ENCODE data around the gene CDKN2AIPNL. TPM values are rescaled to one million over a fixed set of nuclear protein-coding genes. Genes with fewer than 3 reads are reported as not detected.
A peak's percentile ranks its signal among the peaks of the same experiment; 100 is the strongest.

CDKN2AIPNL gene
- 24.5 TPM for total RNA-seq
- 24.1 TPM for polyA plus RNA-seq

GRCh38 chr5:134411546-134412266, at the start of gene CDKN2AIPNL:
Gene CDKN2AIPNL (minus strand): TSS chr5:134411881. CDS start chr5:134411854, 27 bp downstream.
- Histone ChIP-seq H3K4me1 (ENCODE audit: insufficient read depth) (no peaks in the 10 kb centered on the region), H3K4me3 (ENCODE audit: low read depth, low read length) (peak within 1 kb of the TSS; percentile 73), H3K27ac (ENCODE audit: low read depth) (peak within 1 kb of the TSS; percentile 53), H3K36me3 (ENCODE audit: insufficient read depth) (no peaks in the 10 kb centered on the region)
- WGBS = under 1% methylated on average over 61 of the region's 61 CpGs
- peak; percentile 36 for DNase-seq (ENCODE audit: extremely low spot score)

GRCh38 chr5:134460551-134460950, 48.9 kb upstream of the CDKN2AIPNL start:
- Histone ChIP-seq H3K27ac (ENCODE audit: low read depth) (no peak overlapping the region), H3K4me3 (ENCODE audit: low read depth, low read length) (no peak overlapping the region), H3K36me3 (ENCODE audit: insufficient read depth) (no peaks in the 10 kb centered on the region), H3K4me1 (ENCODE audit: insufficient read depth) (no peaks in the 10 kb centered on the region)
- no peak for DNase-seq (ENCODE audit: extremely low spot score)
- 88% methylated on average over 8 of the region's 8 CpGs for WGBS

GRCh38 chr5:134459491-134459890, 47.8 kb upstream of the CDKN2AIPNL start:
- WGBS = 97% methylated on average over 1 of the region's 1 CpG
- Histone ChIP-seq H3K36me3 (ENCODE audit: insufficient read depth) (no peaks in the 10 kb centered on the region), H3K4me3 (ENCODE audit: low read depth, low read length) (no peak overlapping the region), H3K4me1 (ENCODE audit: insufficient read depth) (no peaks in the 10 kb centered on the region), H3K27ac (ENCODE audit: low read depth) (no peak overlapping the region)
- DNase-seq (ENCODE audit: extremely low spot score) = no peak

GRCh38 chr5:134459010-134459403, 47.3 kb upstream of the CDKN2AIPNL start:
- Histone ChIP-seq H3K4me3 (ENCODE audit: low read depth, low read length) (no peak overlapping the region), H3K36me3 (ENCODE audit: insufficient read depth) (no peaks in the 10 kb centered on the region), H3K4me1 (ENCODE audit: insufficient read depth) (no peaks in the 10 kb centered on the region), H3K27ac (ENCODE audit: low read depth) (no peak overlapping the region)
- DNase-seq (ENCODE audit: extremely low spot score) = no peak
- WGBS = 89% methylated on average over 8 of the region's 8 CpGs

- DNase-seq (ENCODE audit: extremely low spot score) = no peak
- Histone ChIP-seq H3K27ac (ENCODE audit: low read depth) (no peak overlapping the region), H3K36me3 (ENCODE audit: insufficient read depth) (no peaks in the 10 kb centered on the region), H3K4me3 (ENCODE audit: low read depth, low read length) (no peak overlapping the region), H3K4me1 (ENCODE audit: insufficient read depth) (no peaks in the 10 kb centered on the region)
- 53% methylated on average over 10 of the region's 10 CpGs for WGBS
Observed at GRCh38 chr5:134458234-134459009, 46.7 kb upstream of the CDKN2AIPNL start.

- Histone ChIP-seq H3K27ac (ENCODE audit: low read depth) (no peak overlapping the region), H3K36me3 (ENCODE audit: insufficient read depth) (no peaks in the 10 kb centered on the region), H3K4me1 (ENCODE audit: insufficient read depth) (no peaks in the 10 kb centered on the region), H3K4me3 (ENCODE audit: low read depth, low read length) (no peak overlapping the region)
- WGBS = 95% methylated on average over 3 of the region's 3 CpGs
- DNase-seq (ENCODE audit: extremely low spot score) = no peak
Observed at GRCh38 chr5:134457801-134458200, 46.1 kb upstream of the CDKN2AIPNL start.

- Histone ChIP-seq H3K27ac (ENCODE audit: low read depth) (no peak overlapping the region), H3K4me3 (ENCODE audit: low read depth, low read length) (no peak overlapping the region), H3K36me3 (ENCODE audit: insufficient read depth) (no peaks in the 10 kb centered on the region), H3K4me1 (ENCODE audit: insufficient read depth) (no peaks in the 10 kb centered on the region)
- WGBS = 78% methylated on average over 4 of the region's 4 CpGs
- no peak for DNase-seq (ENCODE audit: extremely low spot score)
Observed at GRCh38 chr5:134456825-134457224, 45.1 kb upstream of the CDKN2AIPNL start.

GRCh38 chr5:134455466-134455865, 43.8 kb upstream of the CDKN2AIPNL start:
- no peak for DNase-seq (ENCODE audit: extremely low spot score)
- Histone ChIP-seq H3K4me3 (ENCODE audit: low read depth, low read length) (no peak overlapping the region), H3K4me1 (ENCODE audit: insufficient read depth) (no peaks in the 10 kb centered on the region)

GRCh38 chr5:134453016-134453415, 41.3 kb upstream of the CDKN2AIPNL start:
- WGBS = 86% methylated on average over 2 of the region's 2 CpGs
- H3K4me3 ChIP-seq (ENCODE audit: low read depth, low read length) = no peak overlapping the region
- no peaks in the 10 kb centered on the region for H3K4me1 ChIP-seq (ENCODE audit: insufficient read depth)
- no peaks in the 10 kb centered on the region for H3K36me3 ChIP-seq (ENCODE audit: insufficient read depth)
- DNase-seq (ENCODE audit: extremely low spot score) = no peak
- no peak overlapping the region for H3K27ac ChIP-seq (ENCODE audit: low read depth)

More at GRCh38 chr5:134455466-134455865, 43.8 kb upstream of the CDKN2AIPNL start:
- Histone ChIP-seq H3K36me3 (ENCODE audit: insufficient read depth) (no peaks in the 10 kb centered on the region), H3K27ac (ENCODE audit: low read depth) (no peak overlapping the region)
- WGBS = 94% methylated on average over 8 of the region's 8 CpGs

- H3K4me3 ChIP-seq (ENCODE audit: low read depth, low read length) = no peak overlapping the region
- no peak overlapping the region for H3K27ac ChIP-seq (ENCODE audit: low read depth)
- WGBS = 71% methylated on average over 1 of the region's 1 CpG
- H3K36me3 ChIP-seq (ENCODE audit: insufficient read depth) = no peaks in the 10 kb centered on the region
- no peaks in the 10 kb centered on the region for H3K4me1 ChIP-seq (ENCODE audit: insufficient read depth)
- DNase-seq (ENCODE audit: extremely low spot score) = no peak
Observed at GRCh38 chr5:134451936-134452505, 40.3 kb upstream of the CDKN2AIPNL start.

GRCh38 chr5:134451225-134451935, 39.7 kb upstream of the CDKN2AIPNL start:
- H3K27ac ChIP-seq (ENCODE audit: low read depth) = no peak overlapping the region
- H3K36me3 ChIP-seq (ENCODE audit: insufficient read depth) = no peaks in the 10 kb centered on the region
- no peak for DNase-seq (ENCODE audit: extremely low spot score)
- WGBS = 79% methylated on average over 3 of the region's 3 CpGs
- H3K4me1 ChIP-seq (ENCODE audit: insufficient read depth) = no peaks in the 10 kb centered on the region
- H3K4me3 ChIP-seq (ENCODE audit: low read depth, low read length) = no peak overlapping the region

- no peak overlapping the region for H3K4me3 ChIP-seq (ENCODE audit: low read depth, low read length)
- H3K36me3 ChIP-seq (ENCODE audit: insufficient read depth) = no peaks in the 10 kb centered on the region
- 67% methylated on average over 2 of the region's 2 CpGs for WGBS
- DNase-seq (ENCODE audit: extremely low spot score) = no peak
- no peak overlapping the region for H3K27ac ChIP-seq (ENCODE audit: low read depth)
- H3K4me1 ChIP-seq (ENCODE audit: insufficient read depth) = no peaks in the 10 kb centered on the region
Observed at GRCh38 chr5:134450374-134450773, 38.7 kb upstream of the CDKN2AIPNL start.

- Histone ChIP-seq H3K4me1 (ENCODE audit: insufficient read depth) (no peaks in the 10 kb centered on the region), H3K36me3 (ENCODE audit: insufficient read depth) (no peaks in the 10 kb centered on the region), H3K27ac (ENCODE audit: low read depth) (no peak overlapping the region), H3K4me3 (ENCODE audit: low read depth, low read length) (no peak overlapping the region)
- no peak for DNase-seq (ENCODE audit: extremely low spot score)
- 94% methylated on average over 2 of the region's 2 CpGs for WGBS
Observed at GRCh38 chr5:134449167-134449566, 37.5 kb upstream of the CDKN2AIPNL start.
